Lower leg skin (tissue), 4 donors: Measurements from ENCODE around the gene PABPC1L. TPM values are rescaled to one million over a fixed set of nuclear protein-coding genes. Genes with fewer than 3 reads are reported as not detected.

Experiments
- DNase-seq, 2 donors: peaks; one replicate each; pipeline ENCODE4 v3.0.0-alpha.2; 2019; ENCODE audit warnings: low spot score in 2 of 2
- H3K4me3 ChIP-seq: fragments of 200-600 bp; sonication (generic); 2 replicates; pipeline ENCODE4 v1.5.1; 2017; ENCODE audit warnings: mild to moderate bottlenecking, low read depth; ENCODE audit not compliant: poor library complexity, severe bottlenecking
- POLR2A ChIP-seq, 2 donors: fragments of 450-650 bp; IDR thresholded peaks; one replicate each; pipeline ENCODE4 v1.6.1; 2016 to 2017; ENCODE audit warnings: antibody characterized with exemption in 2 of 2, mild to moderate bottlenecking in 1 of 2, moderate library complexity in 1 of 2
- WGBS, 2 donors: methylation state at CpG; one replicate each; pipeline ENCODE4 v1.1.5; 2018; 5-methylcytosine and 5-hydroxymethylcytosine counted together
- intact Hi-C: fragments of 100-400 bp; cut with DNase I; formaldehyde crosslinking; loops from one replicate; pipeline ENCODE4 v1.15.0; 2023; ENCODE audit warnings: low total_unique reads
- total RNA-seq, 4 donors: library from RNA; depleted of rRNA; stranded (reverse); fragments of >200 nt; gene quantifications; one replicate each; pipeline ENCODE4 v1.1.0, GENCODE V29; 2016
- TF ChIP-seq, protein P1 (sequence below), 3 donors: fragments of 450-650 bp; IDR thresholded peaks; one replicate each; pipeline ENCODE4 v1.5.1; 2016; ENCODE audit warnings: antibody characterized with exemption in 3 of 3, mild to moderate bottlenecking in 3 of 3, moderate library complexity in 2 of 3

PABPC1L gene
- total RNA-seq, 4 donors from 2014 or later = 7.0 to 30.2 (median 9.6) TPM

DNA sequence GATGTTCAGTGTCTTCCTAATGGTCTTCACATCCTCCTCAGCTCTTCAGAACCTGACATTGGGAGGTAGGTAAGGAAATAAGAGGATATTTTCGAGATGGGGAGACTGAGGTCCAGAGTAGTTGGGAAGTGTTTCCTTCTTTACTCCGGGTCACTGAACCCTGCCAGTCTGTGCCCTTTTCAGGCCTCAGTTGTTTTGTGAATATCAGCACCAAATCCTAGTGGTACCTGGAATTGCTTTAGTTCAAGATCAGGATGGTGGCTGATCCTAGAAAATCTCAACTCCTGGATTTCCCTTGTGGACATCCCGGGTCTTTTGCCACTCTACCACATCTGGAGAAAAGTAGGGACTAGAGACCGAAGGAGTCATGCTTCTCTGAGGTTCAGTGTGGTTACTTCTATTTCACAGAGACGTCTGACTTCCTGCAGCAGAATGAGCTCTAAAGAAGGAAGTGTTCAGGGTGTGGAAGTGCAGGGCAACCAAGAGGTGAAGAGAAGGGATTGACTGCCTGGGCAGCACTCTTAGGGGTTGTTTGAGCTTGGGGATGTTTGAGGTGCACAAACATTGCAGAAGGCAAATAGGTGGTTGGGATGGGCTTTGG lies 57.4 kb downstream of the PABPC1L start:
- intact Hi-C loops = no loop called here
- no peak for TF ChIP-seq POLR2A (IDR thresholded peaks at IDR 0.05)
- TF ChIP-seq, protein P1, sequence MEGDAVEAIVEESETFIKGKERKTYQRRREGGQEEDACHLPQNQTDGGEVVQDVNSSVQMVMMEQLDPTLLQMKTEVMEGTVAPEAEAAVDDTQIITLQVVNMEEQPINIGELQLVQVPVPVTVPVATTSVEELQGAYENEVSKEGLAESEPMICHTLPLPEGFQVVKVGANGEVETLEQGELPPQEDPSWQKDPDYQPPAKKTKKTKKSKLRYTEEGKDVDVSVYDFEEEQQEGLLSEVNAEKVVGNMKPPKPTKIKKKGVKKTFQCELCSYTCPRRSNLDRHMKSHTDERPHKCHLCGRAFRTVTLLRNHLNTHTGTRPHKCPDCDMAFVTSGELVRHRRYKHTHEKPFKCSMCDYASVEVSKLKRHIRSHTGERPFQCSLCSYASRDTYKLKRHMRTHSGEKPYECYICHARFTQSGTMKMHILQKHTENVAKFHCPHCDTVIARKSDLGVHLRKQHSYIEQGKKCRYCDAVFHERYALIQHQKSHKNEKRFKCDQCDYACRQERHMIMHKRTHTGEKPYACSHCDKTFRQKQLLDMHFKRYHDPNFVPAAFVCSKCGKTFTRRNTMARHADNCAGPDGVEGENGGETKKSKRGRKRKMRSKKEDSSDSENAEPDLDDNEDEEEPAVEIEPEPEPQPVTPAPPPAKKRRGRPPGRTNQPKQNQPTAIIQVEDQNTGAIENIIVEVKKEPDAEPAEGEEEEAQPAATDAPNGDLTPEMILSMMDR (IDR thresholded peaks at IDR 0.05) = no peak
- 34 to 42% methylated on average over 5 of the region's 5 CpGs for WGBS, 2 donors
- peak overlapping the region; percentile 77 for H3K4me3 ChIP-seq
- no peak for DNase-seq

DNA sequence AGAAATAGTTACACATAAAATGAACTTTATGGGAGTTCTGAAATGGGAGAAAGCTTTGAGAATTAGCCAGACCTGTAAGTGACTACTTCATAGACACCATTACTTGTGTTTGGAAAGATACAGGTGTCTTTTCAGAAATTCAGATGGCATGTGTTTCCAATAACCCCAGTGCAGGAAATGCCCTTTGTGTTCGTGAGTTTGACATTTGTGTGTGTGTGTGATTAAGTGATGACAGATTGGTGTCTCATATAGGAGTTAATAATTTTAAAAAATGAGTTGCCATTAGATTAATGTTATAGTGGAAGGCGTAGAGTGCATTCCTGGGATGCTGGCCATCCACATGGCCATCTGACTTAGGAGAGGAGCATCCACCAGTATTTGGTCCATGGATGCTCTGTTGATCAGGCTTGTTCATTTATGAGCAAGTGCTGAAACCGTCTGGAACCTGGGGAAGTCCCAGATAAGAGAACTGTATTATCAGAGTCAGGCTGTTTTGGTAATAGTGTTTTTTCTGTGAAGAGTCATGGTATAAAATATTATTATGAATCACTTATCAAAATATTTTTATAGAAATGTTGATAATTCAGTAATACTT lies 59.5 kb downstream of the PABPC1L start:
- no peak overlapping the region for H3K4me3 ChIP-seq
- 50 to 55% methylated on average over 3 of the region's 3 CpGs for WGBS, 2 donors
- intact Hi-C loops = no loop called here
- DNase-seq = no peak
- TF ChIP-seq, protein P1 (IDR thresholded peaks at IDR 0.05) = no peak
- no peak for TF ChIP-seq POLR2A (IDR thresholded peaks at IDR 0.05)

DNA sequence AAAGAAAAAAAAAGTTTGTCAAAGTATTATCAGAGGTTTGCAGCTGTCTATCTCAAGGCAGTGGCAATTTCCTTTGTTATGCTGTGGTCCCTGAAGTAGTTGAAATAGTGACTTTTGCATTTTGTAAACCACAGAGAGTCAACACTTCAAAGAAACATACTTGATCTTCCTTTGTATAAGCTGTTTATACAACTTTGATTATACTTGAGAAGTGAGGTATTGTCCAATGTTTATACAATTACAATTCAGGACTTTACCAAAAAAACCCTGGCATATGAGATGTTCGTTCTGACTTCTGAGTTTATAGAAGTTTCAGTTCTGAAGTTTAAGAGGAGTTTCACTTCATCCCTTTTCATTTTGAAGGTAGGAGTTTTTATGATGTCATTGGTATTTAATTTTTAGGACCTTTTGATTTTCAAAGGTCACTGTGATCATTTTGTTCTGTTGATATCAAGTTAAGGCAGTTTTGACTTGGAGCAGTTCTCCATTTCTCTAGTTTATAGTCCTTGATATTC lies 60.4 kb downstream of the PABPC1L start:
- intact Hi-C loops = no loop called here
- 45 to 68% methylated on average over 1 of the region's 1 CpG for WGBS, 2 donors
- TF ChIP-seq, protein P1 (IDR thresholded peaks at IDR 0.05) = no peak
- TF ChIP-seq POLR2A (IDR thresholded peaks at IDR 0.05) = no peak
- no peak for DNase-seq
- no peak overlapping the region for H3K4me3 ChIP-seq

DNA sequence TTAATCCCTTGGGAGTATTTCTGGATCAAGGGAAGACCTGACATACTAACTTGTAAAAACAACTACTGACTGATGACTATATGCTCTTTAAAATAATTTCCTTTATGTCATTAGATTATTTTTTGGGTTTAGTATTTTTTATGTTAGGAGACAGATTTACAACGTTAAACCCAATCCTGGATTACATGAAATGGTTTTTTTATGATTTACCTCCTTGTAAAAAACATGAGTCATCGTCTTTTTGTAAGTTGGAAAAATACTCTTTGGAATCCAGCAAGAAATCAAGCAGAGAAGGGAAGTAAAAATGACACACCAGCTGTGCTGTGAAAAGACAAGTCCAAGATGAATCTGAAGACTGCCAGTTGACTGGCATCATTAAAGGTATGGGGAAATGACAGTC lies 63.2 kb downstream of the PABPC1L start:
- intact Hi-C loops = no loop called here
- H3K4me3 ChIP-seq = no peak overlapping the region
- DNase-seq = no peak
- WGBS, 2 donors = 48 to 60% methylated on average over 2 of the region's 2 CpGs
- TF ChIP-seq, protein P1 (IDR thresholded peaks at IDR 0.05) = no peak
- no peak for TF ChIP-seq POLR2A (IDR thresholded peaks at IDR 0.05)

DNA sequence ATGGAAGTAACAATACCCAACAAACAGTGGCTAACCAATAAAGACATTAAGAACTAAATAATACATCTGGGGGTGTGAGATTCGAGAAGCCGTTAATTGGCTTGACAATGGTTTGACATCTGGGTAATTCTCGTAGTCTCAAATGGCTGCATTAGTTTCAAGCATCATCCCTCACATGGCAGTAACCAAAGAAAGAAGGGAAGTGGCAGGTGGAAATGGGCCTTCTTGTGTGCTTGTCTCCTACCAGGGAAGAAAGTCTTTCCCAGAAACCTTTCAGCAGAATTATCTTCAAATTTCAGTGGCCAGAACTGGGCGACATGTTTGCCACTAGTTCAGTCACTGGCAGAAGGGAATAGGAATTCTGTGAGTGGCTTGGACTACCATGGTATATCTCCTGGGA lies 66.8 kb downstream of the PABPC1L start:
- 84 to 97% methylated on average over 4 of the region's 4 CpGs for WGBS, 2 donors
- H3K4me3 ChIP-seq = no peak overlapping the region
- intact Hi-C loops = no loop called here
- TF ChIP-seq, protein P1 (IDR thresholded peaks at IDR 0.05) = no peak
- TF ChIP-seq POLR2A (IDR thresholded peaks at IDR 0.05) = no peak
- no peak for DNase-seq
